Panc1 (cell line): ENCODE measurements around the gene MTMR2. TPM values are rescaled to one million over a fixed set of nuclear protein-coding genes. Genes with fewer than 3 reads are reported as not detected.

Experiments
- ATAC-seq: fragments of 200-7000 bp; cut with Tn5 transposase; 2 replicates; pipeline ENCODE4 v1.9.1; 2020; ENCODE audit warnings: mild to moderate bottlenecking, moderate library complexity
- BruUV-seq: library from RNA; stranded (reverse); fragments of 400-500 nt; replicated peaks from 2 replicates; lab custom pipeline; 2021; lab: Mats Ljungman, UMichigan
- CTCF ChIA-PET: fragments of 300-600 bp; sonication (Branson Sonifier 250); formaldehyde crosslinking; loops from one replicate; lab custom pipeline; 2022; ENCODE audit warnings: antibody characterized with exemption; lab: Charles Lee
- POLR2A ChIA-PET: fragments of 300-600 bp; sonication (Branson Sonifier 250); formaldehyde crosslinking; loops from one replicate; lab custom pipeline; 2022; ENCODE audit warnings: antibody characterized with exemption; lab: Charles Lee
- DNase-seq: peaks from one replicate; pipeline ENCODE4 v3.0.0-alpha.2; 2010; ENCODE audit warnings: low read depth, low spot score
- H3K27ac ChIP-seq: 2 replicates; pipeline ENCODE4 v1.5.1; 2011; ENCODE audit warnings: mild to moderate bottlenecking, low read length, inconsistent platforms
- H3K27me3 ChIP-seq: fragments of 200-500 bp; sonication (Bioruptor generic); 2 replicates; pipeline ENCODE4 v1.6.0; 2014; ENCODE audit warnings: low read length, inconsistent platforms; ENCODE audit not compliant: control insufficient read depth, insufficient read depth
- H3K36me3 ChIP-seq: fragments of 200-500 bp; sonication (Bioruptor generic); 2 replicates; pipeline ENCODE4 v1.5.1; 2014; ENCODE audit warnings: inconsistent platforms, mild to moderate bottlenecking, low read length, moderate library complexity; ENCODE audit not compliant: control insufficient read depth, insufficient read depth
- H3K4me1 ChIP-seq: 2 replicates; pipeline ENCODE4 v1.5.1; 2011; ENCODE audit warnings: inconsistent platforms, mild to moderate bottlenecking, low read length, moderate library complexity; ENCODE audit not compliant: control insufficient read depth, insufficient read depth
- H3K4me3 ChIP-seq, 2 experiments: 2 replicates each; pipeline ENCODE4 v1.5.1; 2011 to 2012; ENCODE audit warnings: low read depth in 2 of 2, low read length in 2 of 2, mild to moderate bottlenecking in 2 of 2, inconsistent platforms in 1 of 2, moderate library complexity in 1 of 2
- H3K9me3 ChIP-seq: fragments of 200-500 bp; sonication (Bioruptor generic); 2 replicates; pipeline ENCODE4 v1.5.1; 2014; ENCODE audit warnings: low read depth, mild to moderate bottlenecking, inconsistent platforms, low read length, moderate library complexity; ENCODE audit not compliant: control insufficient read depth, insufficient read depth
- POLR2AphosphoS5 ChIP-seq: IDR thresholded peaks from 2 replicates; pipeline ENCODE4 v1.6.1; 2012; ENCODE audit warnings: mild to moderate bottlenecking, low read depth, low read length, moderate library complexity
- SIN3A ChIP-seq: IDR thresholded peaks from 2 replicates; pipeline ENCODE4 v1.6.1; 2012; ENCODE audit warnings: low read depth, mild to moderate bottlenecking, low read length, moderate library complexity, borderline replicate concordance; ENCODE audit not compliant: insufficient read depth
- TCF7L2 ChIP-seq: IDR thresholded peaks from 2 replicates; pipeline ENCODE4 v1.6.1; 2011; ENCODE audit warnings: mild to moderate bottlenecking, low read depth, low read length, inconsistent platforms
- in situ Hi-C: cut with HindIII; loops from 2 replicates; pipeline ENCODE4 v1.10.0; 2016; ENCODE audit warnings: low sequenced_read_pairs, low pct_unique_long_range_greater_than_20kb
- intact Hi-C: fragments of 100-400 bp; cut with micrococcal nuclease; formaldehyde crosslinking; loops from one replicate; pipeline ENCODE4 v1.10.0; 2022; ENCODE audit not compliant: unreplicated experiment
- total RNA-seq: library from RNA; stranded (reverse); gene quantifications from one replicate; pipeline ENCODE4 v1.2.1, GENCODE V29; 2021; ENCODE audit not compliant: unreplicated experiment
- TF ChIP-seq, protein P1 (sequence below): fragments of 450-650 bp; IDR thresholded peaks from 2 replicates; pipeline ENCODE4 v1.5.1; 2017; ENCODE audit warnings: mild to moderate bottlenecking
- TF ChIP-seq, protein P2 (sequence below), 2 experiments: IDR thresholded peaks; 2 replicates each; pipeline ENCODE4 v1.6.1; 2011 to 2012; ENCODE audit warnings: low read depth in 2 of 2, control low read depth in 1 of 2, low read length in 1 of 2, mild to moderate bottlenecking in 1 of 2, moderate library complexity in 1 of 2; ENCODE audit not compliant: insufficient read depth in 1 of 2

The MTMR2 gene
- total RNA-seq, 1 experiment from 2014 or later: 44.8 TPM

DNA sequence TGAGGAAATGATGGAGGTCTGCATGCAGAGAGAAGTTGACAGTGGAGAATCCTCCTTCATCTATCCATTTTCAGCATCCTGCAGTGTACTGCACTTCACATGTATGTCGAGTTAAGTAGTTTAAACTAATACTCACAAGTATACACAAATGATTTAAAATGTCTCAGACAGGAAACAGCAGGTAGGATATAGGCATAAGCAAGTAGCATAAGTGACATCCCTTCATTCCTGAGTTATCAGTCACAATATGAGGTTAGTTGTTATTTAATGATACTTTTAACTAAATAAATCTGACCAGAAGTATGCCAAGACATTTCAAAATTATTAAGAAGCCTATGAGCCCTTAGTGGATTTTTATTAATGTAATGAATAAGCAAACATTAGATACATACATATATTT, 37.4 kb downstream of the MTMR2 start:
- BruUV-seq: no TSS peak
- ChIA-PET POLR2A (no interaction called here), CTCF (no interaction called here)

DNA sequence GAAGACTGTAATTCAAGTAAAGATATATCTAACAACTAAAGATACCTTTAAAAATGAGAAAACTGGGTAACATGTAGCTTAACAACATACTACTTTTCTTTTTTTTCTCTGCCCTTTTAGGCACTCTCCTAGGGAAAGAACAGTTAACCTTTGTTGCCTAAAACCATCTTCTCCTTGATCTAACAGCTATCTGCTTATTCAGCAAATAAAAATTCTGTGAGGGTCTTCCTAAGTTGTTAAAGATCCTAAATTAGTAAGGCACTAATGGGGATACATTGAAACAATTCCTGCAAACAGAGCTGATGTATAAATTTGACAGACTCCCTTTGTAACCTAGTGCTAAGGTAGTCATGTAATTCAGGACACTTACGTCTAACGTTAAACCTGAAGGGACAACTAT, 39.1 kb downstream of the MTMR2 start:
- Histone ChIP-seq H3K4me1 (no peaks in the 10 kb centered on the region), H3K27ac (no peak overlapping the region), H3K36me3 (no peaks in the 10 kb centered on the region), H3K4me3 (no peak overlapping the region), H3K27me3 (no peaks in the 10 kb centered on the region), H3K9me3 (no peaks in the 10 kb centered on the region)
- TF ChIP-seq TCF7L2 (no peak), POLR2AphosphoS5 (no peak), SIN3A (no peak)
- TF ChIP-seq, protein P1, sequence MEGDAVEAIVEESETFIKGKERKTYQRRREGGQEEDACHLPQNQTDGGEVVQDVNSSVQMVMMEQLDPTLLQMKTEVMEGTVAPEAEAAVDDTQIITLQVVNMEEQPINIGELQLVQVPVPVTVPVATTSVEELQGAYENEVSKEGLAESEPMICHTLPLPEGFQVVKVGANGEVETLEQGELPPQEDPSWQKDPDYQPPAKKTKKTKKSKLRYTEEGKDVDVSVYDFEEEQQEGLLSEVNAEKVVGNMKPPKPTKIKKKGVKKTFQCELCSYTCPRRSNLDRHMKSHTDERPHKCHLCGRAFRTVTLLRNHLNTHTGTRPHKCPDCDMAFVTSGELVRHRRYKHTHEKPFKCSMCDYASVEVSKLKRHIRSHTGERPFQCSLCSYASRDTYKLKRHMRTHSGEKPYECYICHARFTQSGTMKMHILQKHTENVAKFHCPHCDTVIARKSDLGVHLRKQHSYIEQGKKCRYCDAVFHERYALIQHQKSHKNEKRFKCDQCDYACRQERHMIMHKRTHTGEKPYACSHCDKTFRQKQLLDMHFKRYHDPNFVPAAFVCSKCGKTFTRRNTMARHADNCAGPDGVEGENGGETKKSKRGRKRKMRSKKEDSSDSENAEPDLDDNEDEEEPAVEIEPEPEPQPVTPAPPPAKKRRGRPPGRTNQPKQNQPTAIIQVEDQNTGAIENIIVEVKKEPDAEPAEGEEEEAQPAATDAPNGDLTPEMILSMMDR: no peak
- TF ChIP-seq, protein P2, sequence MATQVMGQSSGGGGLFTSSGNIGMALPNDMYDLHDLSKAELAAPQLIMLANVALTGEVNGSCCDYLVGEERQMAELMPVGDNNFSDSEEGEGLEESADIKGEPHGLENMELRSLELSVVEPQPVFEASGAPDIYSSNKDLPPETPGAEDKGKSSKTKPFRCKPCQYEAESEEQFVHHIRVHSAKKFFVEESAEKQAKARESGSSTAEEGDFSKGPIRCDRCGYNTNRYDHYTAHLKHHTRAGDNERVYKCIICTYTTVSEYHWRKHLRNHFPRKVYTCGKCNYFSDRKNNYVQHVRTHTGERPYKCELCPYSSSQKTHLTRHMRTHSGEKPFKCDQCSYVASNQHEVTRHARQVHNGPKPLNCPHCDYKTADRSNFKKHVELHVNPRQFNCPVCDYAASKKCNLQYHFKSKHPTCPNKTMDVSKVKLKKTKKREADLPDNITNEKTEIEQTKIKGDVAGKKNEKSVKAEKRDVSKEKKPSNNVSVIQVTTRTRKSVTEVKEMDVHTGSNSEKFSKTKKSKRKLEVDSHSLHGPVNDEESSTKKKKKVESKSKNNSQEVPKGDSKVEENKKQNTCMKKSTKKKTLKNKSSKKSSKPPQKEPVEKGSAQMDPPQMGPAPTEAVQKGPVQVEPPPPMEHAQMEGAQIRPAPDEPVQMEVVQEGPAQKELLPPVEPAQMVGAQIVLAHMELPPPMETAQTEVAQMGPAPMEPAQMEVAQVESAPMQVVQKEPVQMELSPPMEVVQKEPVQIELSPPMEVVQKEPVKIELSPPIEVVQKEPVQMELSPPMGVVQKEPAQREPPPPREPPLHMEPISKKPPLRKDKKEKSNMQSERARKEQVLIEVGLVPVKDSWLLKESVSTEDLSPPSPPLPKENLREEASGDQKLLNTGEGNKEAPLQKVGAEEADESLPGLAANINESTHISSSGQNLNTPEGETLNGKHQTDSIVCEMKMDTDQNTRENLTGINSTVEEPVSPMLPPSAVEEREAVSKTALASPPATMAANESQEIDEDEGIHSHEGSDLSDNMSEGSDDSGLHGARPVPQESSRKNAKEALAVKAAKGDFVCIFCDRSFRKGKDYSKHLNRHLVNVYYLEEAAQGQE (IDR thresholded peaks at IDR 0.05; ENCODE audit: insufficient read depth in 1 of 2, low read depth in 2 of 2, low read length in 1 of 2): no peak
- CTCF ChIA-PET: no interaction called here
- in situ Hi-C loops: no loop called here
- POLR2A ChIA-PET: no interaction called here
- BruUV-seq: no TSS peak
- ATAC-seq (no peak), DNase-seq (no peak)
- intact Hi-C loops: no loop called here

More for the DNA sequence above, 37.4 kb downstream of the MTMR2 start:
- ATAC-seq: no peak
- H3K4me1 ChIP-seq: no peaks in the 10 kb centered on the region
- DNase-seq: no peak
- no peaks in the 10 kb centered on the region for H3K9me3 ChIP-seq
- TF ChIP-seq, protein P2 (IDR thresholded peaks at IDR 0.05; ENCODE audit: insufficient read depth in 1 of 2, low read depth in 2 of 2, low read length in 1 of 2): no peak
- TF ChIP-seq SIN3A (no peak), POLR2AphosphoS5 (no peak), TCF7L2 (no peak)
- TF ChIP-seq, protein P1: no peak
- intact Hi-C loops: no loop called here
- in situ Hi-C loops: no loop called here
- no peak overlapping the region for H3K4me3 ChIP-seq
- H3K36me3 ChIP-seq: no peaks in the 10 kb centered on the region
- H3K27me3 ChIP-seq: no peaks in the 10 kb centered on the region
- H3K27ac ChIP-seq: no peak overlapping the region
